Body of pancreas (tissue), 4 donors: Measurements from ENCODE around the gene SOX4. TPM values are rescaled to one million over a fixed set of nuclear protein-coding genes. Genes with fewer than 3 reads are reported as not detected.
A peak's percentile ranks its signal among the peaks of the same experiment; 100 is the strongest.

ENCODE experiments used
- ATAC-seq: fragments of 150-250 bp; one replicate; pipeline ENCODE4 v1.9.1; 2016
- DNase-seq, 4 donors: peaks; one replicate each; pipeline ENCODE4 v3.0.0-alpha.2; 2019
- H3K27ac ChIP-seq, 4 donors: fragments of 200-600 bp; sonication (generic); 1 replicate in 3 of 4; 2 replicates in 1 of 4; pipeline versions ENCODE4 v1.5.1 to v1.6.1; 2016 to 2019; ENCODE audit warnings: mild to moderate bottlenecking in 1 of 4, mixed read lengths in 1 of 4, moderate library complexity in 1 of 4
- H3K27me3 ChIP-seq, 2 donors: fragments of 200-600 bp; sonication (generic); one replicate each; pipeline ENCODE4 v1.6.0; 2016; ENCODE audit warnings: mild to moderate bottlenecking in 1 of 2
- H3K36me3 ChIP-seq, 2 donors: fragments of 200-600 bp; sonication (generic); replicated peaks in 1 of 2; 2 replicates each; pipeline ENCODE4 v1.5.1; 2016; ENCODE audit warnings: low read depth in 2 of 2; ENCODE audit not compliant: insufficient read depth in 1 of 2
- H3K4me1 ChIP-seq: fragments of 200-600 bp; sonication (generic); one replicate; pipeline ENCODE4 v1.6.0; 2016
- H3K4me3 ChIP-seq, 2 donors: fragments of 200-600 bp; sonication (generic); 1 replicate in 1 of 2; 2 replicates in 1 of 2; pipeline ENCODE4 v1.5.1; 2016 to 2019
- H3K9me3 ChIP-seq, 3 donors: fragments of 200-600 bp; sonication (generic); 1 replicate in 2 of 3; 2 replicates in 1 of 3; pipeline ENCODE4 v1.5.1; 2016
- POLR2A ChIP-seq, 3 donors: fragments of 450-650 bp; IDR thresholded peaks; one replicate each; pipeline ENCODE4 v1.6.1; 2016; ENCODE audit warnings: antibody characterized with exemption in 3 of 3, mild to moderate bottlenecking in 2 of 3
- WGBS, 2 donors: methylation state at CpG; one replicate each; pipeline ENCODE4 v1.1.5; 2017; 5-methylcytosine and 5-hydroxymethylcytosine counted together
- intact Hi-C: fragments of 100-400 bp; cut with DNase I; formaldehyde crosslinking; loops from one replicate; pipeline ENCODE4 v1.15.1; 2023
- small RNA-seq: library from RNA; depleted of rRNA; stranded (forward); fragments of <200 nt; gene quantifications from one replicate; pipeline ENCODE3, GENCODE V24; 2016
- total RNA-seq, 2 donors: library from RNA; depleted of rRNA; stranded (reverse); fragments of >200 nt; gene quantifications; one replicate each; pipeline ENCODE4 v1.1.0, GENCODE V29; 2016
- TF ChIP-seq, protein P1 (sequence below), 7 experiments: fragments of 450-650 bp in 4 of 7; fragments of 200-600 bp in 3 of 7; sonication (generic) in 3 of 7; IDR thresholded peaks; one replicate each; pipeline ENCODE4 v1.5.1; 2016 to 2019; ENCODE audit warnings: antibody characterized with exemption in 7 of 7

SOX4 gene
- total RNA-seq, 2 donors from 2014 or later = 17.8 to 20.0 TPM

DNA sequence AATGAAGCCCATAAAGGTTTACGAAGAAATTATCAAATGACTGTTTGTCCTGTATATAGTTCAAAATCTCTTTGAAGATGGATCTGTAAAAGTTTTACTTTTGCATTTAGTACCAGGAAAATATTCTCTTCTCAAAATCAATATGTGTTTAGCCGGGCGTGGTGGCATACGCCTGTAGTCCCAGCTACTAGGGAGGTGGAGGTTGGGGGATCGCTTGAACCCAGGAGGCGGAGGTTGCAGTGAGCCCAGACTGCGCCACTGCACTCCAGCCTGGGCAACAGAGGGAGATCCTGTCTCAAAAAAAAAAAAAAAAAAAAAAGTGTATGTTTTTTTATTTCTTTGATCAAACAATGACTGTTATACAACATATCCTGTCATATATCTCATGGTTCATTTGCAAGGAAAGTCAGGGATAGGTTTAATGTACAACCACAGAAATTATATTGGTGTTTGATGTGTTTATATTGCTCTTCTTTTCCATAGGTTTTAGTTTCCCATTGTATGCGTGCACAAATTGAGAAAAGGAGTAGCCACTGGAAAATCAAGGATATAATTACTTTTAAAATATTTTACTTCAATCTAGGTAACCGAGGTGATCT lies 40.1 kb downstream of the SOX4 start:
- Histone ChIP-seq H3K4me1 (no peaks in the 10 kb centered on the region), H3K27me3 (no peaks in the 10 kb centered on the region), H3K4me3 (no peak overlapping the region), H3K36me3 (no peaks in the 10 kb centered on the region), H3K27ac (no peak overlapping the region), H3K9me3 (no peaks in the 10 kb centered on the region)
- 83 to 90% methylated on average over 9 of the region's 9 CpGs for WGBS, 2 donors
- intact Hi-C loops = no loop called here
- no peak for DNase-seq
- TF ChIP-seq POLR2A (IDR thresholded peaks at IDR 0.05) = no peak
- TF ChIP-seq, protein P1, sequence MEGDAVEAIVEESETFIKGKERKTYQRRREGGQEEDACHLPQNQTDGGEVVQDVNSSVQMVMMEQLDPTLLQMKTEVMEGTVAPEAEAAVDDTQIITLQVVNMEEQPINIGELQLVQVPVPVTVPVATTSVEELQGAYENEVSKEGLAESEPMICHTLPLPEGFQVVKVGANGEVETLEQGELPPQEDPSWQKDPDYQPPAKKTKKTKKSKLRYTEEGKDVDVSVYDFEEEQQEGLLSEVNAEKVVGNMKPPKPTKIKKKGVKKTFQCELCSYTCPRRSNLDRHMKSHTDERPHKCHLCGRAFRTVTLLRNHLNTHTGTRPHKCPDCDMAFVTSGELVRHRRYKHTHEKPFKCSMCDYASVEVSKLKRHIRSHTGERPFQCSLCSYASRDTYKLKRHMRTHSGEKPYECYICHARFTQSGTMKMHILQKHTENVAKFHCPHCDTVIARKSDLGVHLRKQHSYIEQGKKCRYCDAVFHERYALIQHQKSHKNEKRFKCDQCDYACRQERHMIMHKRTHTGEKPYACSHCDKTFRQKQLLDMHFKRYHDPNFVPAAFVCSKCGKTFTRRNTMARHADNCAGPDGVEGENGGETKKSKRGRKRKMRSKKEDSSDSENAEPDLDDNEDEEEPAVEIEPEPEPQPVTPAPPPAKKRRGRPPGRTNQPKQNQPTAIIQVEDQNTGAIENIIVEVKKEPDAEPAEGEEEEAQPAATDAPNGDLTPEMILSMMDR (IDR thresholded peaks at IDR 0.05) = no peak
- ATAC-seq = no peak

DNA sequence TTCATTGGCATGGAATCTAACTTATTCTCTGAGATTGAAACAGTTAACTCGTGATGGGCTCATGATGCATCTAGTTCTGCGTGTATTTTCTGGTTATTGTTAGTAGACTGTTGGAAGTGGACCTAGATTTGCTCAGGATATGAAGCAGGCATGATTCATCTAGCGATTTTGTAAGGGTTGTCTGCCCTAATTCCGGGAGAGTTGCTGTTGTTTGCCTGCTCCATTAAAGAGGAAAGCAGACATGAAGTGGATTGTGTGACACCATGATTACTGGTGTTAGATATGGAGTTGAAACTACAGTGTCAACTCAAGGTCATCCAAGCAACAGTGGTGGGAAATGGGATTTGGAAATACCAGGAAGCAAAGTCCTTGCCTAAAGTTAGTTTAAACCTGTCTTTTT lies 41.0 kb downstream of the SOX4 start:
- H3K4me1 ChIP-seq = no peaks in the 10 kb centered on the region

DNA sequence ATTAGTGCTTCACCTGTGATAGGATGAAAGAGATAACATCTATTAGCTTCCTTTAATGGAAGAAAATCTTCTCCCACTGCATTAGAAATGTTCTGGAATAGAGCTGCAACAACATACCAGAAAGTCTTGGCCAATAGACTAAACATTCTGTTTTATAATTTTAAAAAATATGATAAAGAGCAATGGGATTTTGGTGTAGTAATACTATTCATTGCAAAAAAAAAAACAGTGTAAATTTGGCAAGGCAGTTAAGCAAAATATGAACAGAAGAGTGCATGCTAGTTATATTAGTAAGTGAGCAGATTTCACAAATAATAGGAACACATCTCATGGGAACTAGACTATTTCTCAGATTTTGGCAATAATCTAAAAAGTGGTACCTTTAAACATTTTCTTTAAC lies 43.3 kb downstream of the SOX4 start:
- DNase-seq (no peak), ATAC-seq (no peak)
- no peak for TF ChIP-seq POLR2A (IDR thresholded peaks at IDR 0.05)
- TF ChIP-seq, protein P1 (IDR thresholded peaks at IDR 0.05) = no peak
- Histone ChIP-seq H3K9me3 (no peaks in the 10 kb centered on the region), H3K36me3 (no peaks in the 10 kb centered on the region), H3K27me3 (no peaks in the 10 kb centered on the region), H3K27ac (no peak overlapping the region), H3K4me1 (no peaks in the 10 kb centered on the region), H3K4me3 (no peak overlapping the region)
- intact Hi-C loops = no loop called here

More for the DNA sequence above, 41.0 kb downstream of the SOX4 start:
- DNase-seq (peak in 1 of 4 donors; percentile 23), ATAC-seq (peak; percentile 47)
- intact Hi-C loops = no loop called here
- H3K27ac ChIP-seq = no peak overlapping the region
- no peaks in the 10 kb centered on the region for H3K36me3 ChIP-seq
- TF ChIP-seq POLR2A (IDR thresholded peaks at IDR 0.05) = no peak
- WGBS, 2 donors = 37 to 51% methylated on average over 4 of the region's 4 CpGs
- H3K4me3 ChIP-seq = no peak overlapping the region
- H3K9me3 ChIP-seq = no peaks in the 10 kb centered on the region
- no peaks in the 10 kb centered on the region for H3K27me3 ChIP-seq

DNA sequence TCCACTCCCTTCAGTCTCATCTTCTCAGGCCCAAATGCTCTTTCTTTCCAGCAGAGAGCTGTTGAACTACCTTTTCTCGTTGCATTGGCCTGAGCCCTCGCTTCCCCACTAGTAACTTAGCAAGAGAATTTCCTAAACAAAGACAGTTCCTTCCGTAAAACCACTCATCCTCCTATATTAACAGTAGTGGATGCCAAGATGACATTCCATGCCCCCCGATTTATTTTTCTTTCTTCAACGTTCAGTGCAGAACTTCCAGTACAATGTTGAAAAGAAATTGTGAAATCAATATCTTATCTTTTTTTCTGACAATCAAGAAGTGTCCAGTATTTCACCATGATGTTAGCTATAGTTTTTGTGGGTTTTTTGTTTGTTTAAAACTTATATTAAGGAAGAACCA lies 45.8 kb downstream of the SOX4 start:
- H3K27ac ChIP-seq = no peak overlapping the region
- intact Hi-C loops = no loop called here
- TF ChIP-seq POLR2A (IDR thresholded peaks at IDR 0.05) = no peak
- TF ChIP-seq, protein P1 (IDR thresholded peaks at IDR 0.05) = no peak
- no peaks in the 10 kb centered on the region for H3K27me3 ChIP-seq
- ATAC-seq (no peak), DNase-seq (no peak)
- 51 to 57% methylated on average over 5 of the region's 5 CpGs for WGBS, 2 donors
- H3K9me3 ChIP-seq = no peaks in the 10 kb centered on the region
- H3K4me1 ChIP-seq = no peaks in the 10 kb centered on the region
- no peaks in the 10 kb centered on the region for H3K36me3 ChIP-seq
- no peak overlapping the region for H3K4me3 ChIP-seq

Small RNA genes within 50 kb of the gene (small RNA-seq; reads per million reads assigned to genes)
- gene BOLA2P3 = not detected
